Stimulated activated CD8-positive, alpha-beta memory T cell treated with anti-CD3 and anti-CD28 coated beads, Interleukin-12 subunit alpha, Interleukin-12 subunit beta, amount 100 ng/mL, for 4 hours (primary cell): ENCODE data around the gene TNK1.
"Not testable (repeated sequence)": the region's sequence is repeated elsewhere in the genome, so short reads cannot be mapped to it uniquely, and the experiment has no call there.

Experiments used
- DNase-seq: peaks from one replicate; pipeline ENCODE4 v3.0.0-alpha.2; 2020; ENCODE audit warnings: low read depth

The TNK1 gene

GRCh38 chr17:7355053-7355452, 25.8 kb upstream of the TNK1 start, which contains the start of gene TMEM95:
Gene TMEM95, plus strand, starts transcription at chr17:7355156. Its CDS starts 49 bp downstream, at chr17:7355205.
- no peak for DNase-seq

GRCh38 chr17:7355573-7355972, 25.3 kb upstream of the TNK1 start:
- no peak for DNase-seq

DNA sequence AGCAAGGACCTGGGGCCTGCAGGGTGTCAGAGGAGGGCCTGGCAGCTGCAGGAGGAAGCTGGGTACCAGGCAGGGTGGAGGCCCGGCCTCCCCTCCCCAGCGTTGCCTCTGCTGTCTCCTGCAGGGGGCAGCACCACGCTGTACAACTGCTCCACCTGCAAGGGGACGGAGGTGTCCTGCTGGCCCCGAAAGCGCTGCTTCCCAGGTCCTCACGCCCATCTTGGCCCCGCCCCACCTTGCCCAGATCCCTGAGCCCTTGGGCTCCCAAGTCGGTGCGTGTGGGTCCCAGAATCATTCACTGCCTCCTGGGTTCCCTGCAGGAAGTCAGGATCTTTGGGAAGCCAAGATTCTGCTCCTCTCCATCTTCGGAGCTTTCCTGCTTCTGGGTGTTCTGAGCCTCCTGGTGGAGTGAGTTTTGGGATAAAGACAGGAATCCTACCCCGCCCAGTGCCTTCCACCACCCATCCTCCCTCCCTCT, 24.8 kb upstream of the TNK1 start:
- peak; percentile 66 for DNase-seq

DNA sequence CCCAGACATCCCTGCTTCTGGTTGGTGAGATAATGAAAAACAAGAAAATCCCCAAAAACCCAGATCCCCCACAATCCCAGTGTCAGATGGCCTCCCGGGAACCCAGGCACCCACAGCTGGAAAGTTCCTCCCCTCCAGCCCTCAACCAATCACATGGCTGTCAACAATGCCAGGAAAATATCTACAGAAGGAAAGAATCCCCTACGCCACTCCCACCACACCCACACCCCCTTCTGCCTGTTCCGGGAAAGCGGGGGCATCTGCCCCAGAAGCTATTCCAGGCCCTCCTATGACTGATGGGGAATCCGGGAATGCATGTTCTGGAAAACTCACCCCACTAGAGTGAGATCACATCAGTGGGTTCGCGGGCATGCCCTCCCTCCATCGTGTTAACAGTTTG, 24.1 kb upstream of the TNK1 start:
- DNase-seq = no peak

GRCh38 chr17:7357381-7357780, 23.5 kb upstream of the TNK1 start:
- no peak for DNase-seq

DNA sequence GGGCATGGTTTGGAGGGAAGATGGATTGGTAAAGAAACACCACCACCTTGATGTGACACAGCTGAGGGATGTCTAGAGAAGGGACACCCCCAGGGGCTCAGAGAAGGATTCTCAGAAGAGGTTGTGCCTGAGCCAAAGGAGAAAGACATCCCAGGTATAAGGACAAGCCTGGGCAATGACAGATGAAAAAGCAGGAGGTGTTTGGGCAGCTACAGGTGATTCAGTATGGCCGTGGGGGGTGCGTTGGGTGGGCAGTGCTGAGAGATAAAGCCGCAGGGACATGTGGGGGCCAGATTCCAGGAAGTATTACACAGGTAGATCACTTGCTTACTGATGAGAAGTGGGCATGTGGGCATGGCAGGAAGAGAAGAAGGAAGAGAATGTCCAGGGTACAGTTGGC, 19.0 kb upstream of the TNK1 start:
- no peak for DNase-seq

DNA sequence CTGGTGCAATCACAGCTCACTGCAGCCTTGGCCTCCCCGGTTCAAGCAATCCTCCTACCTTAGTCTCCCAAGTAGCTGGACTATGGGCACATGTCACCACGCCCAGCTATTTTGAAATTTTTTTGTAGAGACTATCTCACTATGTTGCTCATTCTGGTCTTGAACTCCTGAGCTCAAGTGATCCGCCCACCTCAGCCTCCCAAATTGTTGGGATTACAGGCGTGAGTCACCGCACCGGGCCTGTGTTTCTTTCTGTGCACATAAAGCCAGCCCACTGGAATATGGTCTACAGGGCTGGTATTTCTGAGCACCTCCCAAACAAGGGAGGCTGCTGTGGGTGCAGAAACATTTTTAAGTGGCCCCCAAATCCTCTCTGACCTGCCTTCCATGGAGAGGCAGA, 17.6 kb upstream of the TNK1 start:
- no peak for DNase-seq

GRCh38 chr17:7365963-7366362, 14.9 kb upstream of the TNK1 start:
- not testable (repeated sequence) for DNase-seq

DNA sequence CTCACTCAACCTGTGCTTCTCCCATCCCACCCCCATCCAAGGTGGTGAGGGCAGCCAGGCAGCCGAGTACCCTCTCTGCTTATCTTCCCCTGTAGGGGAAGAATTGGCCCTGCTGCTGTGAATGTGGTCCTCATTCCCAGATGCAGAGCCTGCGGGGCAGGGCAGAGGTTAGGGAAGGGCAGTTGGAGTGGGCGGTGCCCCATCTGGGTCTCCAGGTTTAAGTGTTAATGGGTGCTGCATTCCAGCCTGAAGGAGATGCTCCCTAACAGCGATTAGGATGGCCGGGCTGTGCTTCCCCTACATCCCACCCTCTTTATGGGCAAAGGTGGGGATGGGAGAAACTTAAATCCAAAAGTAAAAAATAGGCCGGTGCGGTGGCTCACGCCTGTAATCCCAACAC, 13.8 kb upstream of the TNK1 start:
- DNase-seq = no peak

GRCh38 chr17:7367918-7368598, 12.8 kb upstream of the TNK1 start:
- DNase-seq = no peak

DNA sequence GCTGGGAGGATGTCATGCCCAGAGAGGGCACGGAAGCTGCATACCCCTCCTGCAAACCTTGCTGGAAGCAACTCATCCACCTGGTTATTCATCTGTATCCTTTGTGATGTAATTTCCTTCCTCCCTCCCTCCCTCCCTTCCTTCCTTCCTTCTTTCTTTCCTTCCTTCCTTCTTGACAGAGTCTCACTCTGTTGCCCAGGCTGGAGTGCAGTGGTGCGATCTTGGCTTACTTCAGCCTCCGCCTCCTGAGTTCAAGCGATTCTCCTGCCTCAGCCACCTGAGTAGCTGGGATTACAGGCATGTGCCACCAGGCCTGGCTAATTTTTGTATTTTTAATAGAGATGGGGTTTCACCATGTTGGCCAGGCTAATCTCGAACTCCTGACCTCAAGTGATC, 12.3 kb upstream of the TNK1 start:
- not testable (repeated sequence) for DNase-seq

DNA sequence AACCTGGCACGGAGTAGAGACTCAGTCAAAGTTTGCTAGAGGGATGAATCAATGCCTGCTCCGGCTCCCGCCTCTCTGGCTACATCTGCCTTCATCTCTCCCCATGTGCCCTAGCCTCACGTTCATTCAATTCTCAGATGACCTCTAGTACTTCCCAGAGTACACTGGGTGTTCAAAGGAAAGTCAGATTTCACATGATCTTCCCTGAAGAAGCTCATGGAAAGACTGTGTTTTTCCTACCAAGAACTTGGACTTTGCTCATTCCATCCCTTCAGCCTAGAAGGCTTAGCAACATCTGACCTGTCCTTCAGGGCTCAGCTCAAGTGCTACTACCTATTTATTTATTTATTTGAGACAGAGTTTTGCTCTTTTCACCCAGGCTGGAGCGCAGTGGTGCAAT, 11.1 kb upstream of the TNK1 start:
- no peak for DNase-seq

DNA sequence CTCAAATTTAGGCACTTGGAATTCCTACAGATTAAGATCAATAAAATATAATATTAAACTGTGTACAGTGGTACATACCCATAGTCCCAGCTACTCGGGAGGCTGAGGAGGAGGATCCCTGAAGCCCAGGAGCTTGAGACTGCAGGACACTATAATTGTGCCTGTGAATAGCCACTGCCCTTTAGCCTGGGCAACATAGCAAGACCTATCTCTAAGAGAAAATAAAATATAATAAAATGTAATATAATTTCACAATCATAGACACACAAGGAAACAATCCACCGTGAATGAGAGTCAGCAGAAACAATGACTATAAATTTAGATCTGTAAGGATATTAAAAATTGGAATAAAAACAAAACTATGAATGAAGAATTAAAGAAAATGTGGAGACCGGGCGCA, 10.0 kb upstream of the TNK1 start:
- DNase-seq = no peak

- DNase-seq = no peak
Observed at GRCh38 chr17:7374353-7374752, 6.5 kb upstream of the TNK1 start.

DNA sequence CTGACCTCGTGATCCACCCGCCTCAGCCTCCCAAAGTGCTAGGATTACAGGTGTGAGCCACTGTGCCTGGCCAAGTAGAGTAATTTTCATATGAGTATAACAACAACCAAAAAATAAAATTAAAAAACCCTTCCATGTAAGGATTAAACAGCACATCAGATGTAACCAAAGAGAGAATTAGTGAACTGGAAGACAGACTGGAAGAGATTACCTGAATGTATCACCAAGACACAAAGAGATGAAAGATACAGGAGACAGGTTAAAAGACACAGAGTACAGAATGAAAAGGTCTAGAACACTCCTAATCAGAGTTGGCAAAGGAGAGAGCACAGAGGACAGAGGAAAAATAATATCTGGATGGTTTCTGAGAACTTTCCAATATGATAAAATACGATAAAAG, 1.8 kb upstream of the TNK1 start:
- DNase-seq = no peak

DNA sequence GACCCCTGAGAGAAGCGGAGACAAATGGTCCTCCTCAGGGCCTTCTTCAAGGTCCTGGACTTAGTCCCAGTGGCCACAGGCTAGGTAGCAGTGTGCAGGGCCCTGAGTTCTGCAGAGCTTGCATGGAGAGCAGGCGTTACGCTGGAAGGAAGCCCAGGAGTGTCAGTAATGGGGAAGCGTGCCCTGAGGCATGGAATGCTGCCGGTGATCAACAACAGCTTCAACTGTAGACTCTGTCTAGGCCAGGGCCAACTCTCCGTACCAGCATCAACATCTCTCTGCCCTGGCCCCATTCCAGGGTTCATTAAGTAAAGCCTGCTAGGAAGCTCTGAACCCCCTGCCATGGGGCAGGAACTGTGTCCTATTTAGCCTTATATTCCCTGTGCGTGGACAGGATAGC, 568 bp upstream of the TNK1 start:
- DNase-seq = no peak

DNA sequence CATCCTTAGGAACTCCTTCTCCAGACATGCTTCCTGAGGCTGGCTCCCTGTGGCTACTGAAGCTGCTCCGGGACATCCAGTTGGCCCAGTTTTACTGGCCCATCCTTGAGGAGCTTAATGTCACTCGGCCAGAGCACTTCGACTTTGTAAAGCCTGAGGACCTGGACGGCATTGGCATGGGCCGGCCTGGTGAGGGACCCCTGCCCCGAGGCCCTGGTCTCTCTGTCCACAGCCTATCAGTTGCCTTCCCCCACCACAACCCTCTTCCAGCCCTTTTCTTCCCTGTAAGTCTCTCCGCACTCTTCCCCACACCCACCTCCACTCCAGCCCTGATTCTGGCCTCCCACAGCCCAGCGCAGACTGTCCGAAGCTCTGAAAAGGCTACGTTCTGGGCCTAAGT, 2.0 kb downstream of the TNK1 start:
- no peak for DNase-seq

DNA sequence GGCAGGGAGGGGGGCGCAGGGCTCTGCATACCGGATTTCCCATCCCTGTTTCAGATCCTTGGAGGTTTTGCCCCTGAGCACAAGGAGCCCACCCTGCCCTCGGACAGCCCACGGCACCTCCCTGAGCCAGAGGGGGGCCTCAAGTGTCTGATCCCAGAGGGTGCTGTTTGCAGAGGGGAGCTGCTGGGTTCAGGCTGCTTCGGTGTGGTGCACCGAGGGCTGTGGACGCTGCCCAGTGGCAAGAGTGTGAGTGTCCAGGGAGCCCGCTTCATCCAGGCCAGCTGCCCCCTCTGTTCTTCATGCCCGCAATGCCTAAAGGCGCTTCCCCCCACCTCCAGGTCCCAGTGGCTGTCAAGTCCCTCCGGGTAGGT, 2.5 kb downstream of the TNK1 start:
- no peak for DNase-seq

DNA sequence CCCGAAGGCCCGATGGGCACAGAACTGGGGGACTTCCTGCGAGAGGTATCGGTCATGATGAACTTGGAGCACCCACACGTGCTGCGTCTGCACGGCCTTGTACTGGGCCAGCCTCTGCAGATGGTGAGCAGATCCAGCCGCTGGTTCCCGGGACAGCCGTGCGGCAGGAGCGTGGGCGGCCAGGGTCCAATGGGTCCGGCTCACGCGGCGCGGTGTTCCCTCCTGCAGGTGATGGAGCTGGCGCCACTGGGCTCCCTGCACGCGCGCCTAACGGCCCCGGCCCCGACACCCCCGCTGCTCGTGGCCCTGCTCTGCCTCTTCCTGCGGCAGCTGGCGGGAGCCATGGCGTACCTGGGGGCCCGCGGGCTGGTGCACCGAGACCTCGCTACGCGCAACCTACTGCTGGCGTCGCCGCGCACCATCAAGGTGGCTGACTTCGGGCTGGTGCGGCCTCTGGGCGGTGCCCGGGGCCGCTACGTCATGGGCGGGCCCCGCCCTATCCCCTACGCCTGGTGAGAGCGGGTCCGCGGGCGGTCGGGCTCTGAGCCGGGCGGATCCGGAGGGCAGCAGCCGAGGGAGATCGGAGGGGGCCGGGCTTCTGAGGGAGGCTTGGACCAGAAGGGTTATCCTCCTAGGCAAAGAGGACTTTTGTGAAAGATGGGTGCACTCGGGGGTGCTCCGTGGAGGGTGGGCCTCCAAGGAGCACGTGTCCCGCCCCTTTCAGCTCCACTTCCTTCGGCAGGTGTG, 3.0 kb downstream of the TNK1 start:
- peak; percentile 68 for DNase-seq

DNA sequence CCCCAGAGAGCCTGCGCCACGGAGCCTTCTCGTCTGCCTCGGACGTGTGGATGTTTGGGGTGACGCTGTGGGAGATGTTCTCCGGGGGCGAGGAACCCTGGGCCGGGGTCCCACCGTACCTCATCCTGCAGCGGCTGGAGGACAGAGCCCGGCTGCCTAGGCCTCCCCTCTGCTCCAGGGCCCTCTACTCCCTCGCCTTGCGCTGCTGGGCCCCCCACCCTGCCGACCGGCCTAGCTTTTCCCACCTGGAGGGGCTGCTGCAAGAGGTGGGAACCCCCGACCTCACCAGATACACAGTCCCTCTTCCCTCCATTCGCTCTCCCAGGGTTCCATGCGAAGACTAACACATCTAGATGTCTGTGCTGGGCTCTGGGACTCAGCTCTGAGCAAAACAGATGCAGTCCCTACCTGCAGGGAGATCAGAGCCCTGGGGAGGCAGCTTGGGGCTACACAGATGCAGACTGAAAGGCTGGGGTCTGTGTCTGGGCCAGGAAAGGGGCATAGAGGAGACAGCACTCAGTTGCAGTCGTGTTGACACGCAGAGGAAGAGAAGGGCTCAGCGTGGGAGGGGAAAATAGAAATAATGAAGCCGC, 3.7 kb downstream of the TNK1 start:
- no peak for DNase-seq

DNA sequence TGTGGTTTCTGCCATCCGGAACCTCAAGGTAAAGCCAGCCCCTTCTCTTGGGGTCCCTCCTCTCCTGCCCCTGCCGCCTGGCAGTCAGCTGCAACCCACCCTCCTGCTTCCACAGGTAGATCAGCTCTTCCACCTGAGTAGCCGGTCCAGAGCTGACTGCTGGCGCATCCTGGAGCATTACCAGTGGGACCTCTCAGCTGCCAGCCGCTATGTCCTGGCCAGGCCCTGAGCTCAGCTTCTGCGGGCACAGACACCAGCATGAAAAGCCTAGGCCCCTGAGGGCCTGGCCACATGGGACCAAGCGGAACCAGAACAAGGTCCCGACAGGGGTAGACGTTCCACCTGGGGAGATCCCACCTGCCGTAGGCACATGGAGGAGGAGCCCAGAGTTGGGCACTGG, 8.0 kb downstream of the TNK1 start:
- DNase-seq = no peak

GRCh38 chr17:7389924-7390910, 9.3 kb downstream of the TNK1 start:
- DNase-seq = no peak
